SK-N-SH treated with all-trans-retinoic acid at 6 μM for 48 hours (cell line): ENCODE measurements around the gene METTL22.

Source experiments
- ATAC-seq: fragments of 200-7000 bp; cut with Tn5 transposase; 3 replicates; pipeline ENCODE4 v1.9.1; 2020; ENCODE audit warnings: mild to moderate bottlenecking, moderate library complexity
- ARNTL ChIP-seq: fragments of 450-650 bp; formaldehyde crosslinking; IDR thresholded peaks from 2 replicates; pipeline ENCODE4 v1.5.0; 2020; ENCODE audit warnings: low read depth, mild to moderate bottlenecking, moderate library complexity, borderline replicate concordance
- BACH2 ChIP-seq: fragments of 250-450 bp; sonication (Bioruptor Pico); IDR thresholded peaks from 2 replicates; pipeline ENCODE4 v1.9.0; 2021; ENCODE audit warnings: mild to moderate bottlenecking, borderline replicate concordance
- CSDC2 ChIP-seq: fragments of 250-450 bp; sonication (Bioruptor Pico); IDR thresholded peaks from 2 replicates; pipeline ENCODE4 v1.5.0; 2020; ENCODE audit warnings: mild to moderate bottlenecking, moderate library complexity
- CSRNP3 ChIP-seq: fragments of 250-450 bp; sonication (Bioruptor Pico); IDR thresholded peaks from 2 replicates; pipeline ENCODE4 v1.5.1; 2021; ENCODE audit warnings: mild to moderate bottlenecking, moderate library complexity
- ESRRG ChIP-seq: fragments of 250-450 bp; sonication (Bioruptor Pico); IDR thresholded peaks from 2 replicates; pipeline ENCODE4 v1.6.1; 2021; ENCODE audit warnings: mild to moderate bottlenecking
- GLIS3 ChIP-seq: fragments of 250-450 bp; sonication (Bioruptor Pico); IDR thresholded peaks from 2 replicates; pipeline ENCODE4 v1.5.0; 2020; ENCODE audit warnings: mild to moderate bottlenecking, moderate library complexity
- ISL1 ChIP-seq: fragments of 250-450 bp; sonication (Bioruptor Pico); IDR thresholded peaks from 2 replicates; pipeline ENCODE4 v2.1.2; 2022; ENCODE audit warnings: mild to moderate bottlenecking, moderate library complexity
- OSR1 ChIP-seq: fragments of 250-450 bp; sonication (Bioruptor Pico); IDR thresholded peaks from 2 replicates; pipeline ENCODE4 v1.8.0; 2022; ENCODE audit warnings: moderate library complexity, mild to moderate bottlenecking, inconsistent platforms
- PATZ1 ChIP-seq: fragments of 250-450 bp; sonication (Bioruptor Pico); IDR thresholded peaks from 2 replicates; pipeline ENCODE4 v1.8.0; 2020; ENCODE audit warnings: mild to moderate bottlenecking, moderate library complexity, borderline replicate concordance
- POU6F1 ChIP-seq: fragments of 250-450 bp; sonication (Bioruptor Pico); IDR thresholded peaks from 2 replicates; pipeline ENCODE4 v1.8.0; 2021; ENCODE audit warnings: low read depth, mild to moderate bottlenecking, moderate library complexity, borderline replicate concordance
- PPARA ChIP-seq: fragments of 250-450 bp; sonication (Bioruptor Pico); IDR thresholded peaks from 2 replicates; pipeline ENCODE4 v1.5.0; 2020; ENCODE audit warnings: mild to moderate bottlenecking, borderline replicate concordance
- RARB ChIP-seq: fragments of 250-450 bp; sonication (Bioruptor Pico); IDR thresholded peaks from 2 replicates; pipeline ENCODE4 v1.8.0; 2021; ENCODE audit warnings: mild to moderate bottlenecking, moderate library complexity
- SNAI2 ChIP-seq: fragments of 250-450 bp; sonication (Bioruptor Pico); IDR thresholded peaks from 2 replicates; pipeline ENCODE4 v1.5.0; 2020; ENCODE audit warnings: mild to moderate bottlenecking, moderate library complexity
- TCF4 ChIP-seq: fragments of 250-450 bp; sonication (Bioruptor Pico); IDR thresholded peaks from 2 replicates; pipeline ENCODE4 v1.8.0; 2021; ENCODE audit warnings: mild to moderate bottlenecking, moderate library complexity, borderline replicate concordance
- TOX ChIP-seq: fragments of 250-450 bp; sonication (Bioruptor Pico); IDR thresholded peaks from 2 replicates; pipeline ENCODE4 v1.8.0; 2021; ENCODE audit warnings: mild to moderate bottlenecking, moderate library complexity, borderline replicate concordance
- TSHZ2 ChIP-seq: fragments of 250-450 bp; sonication (Bioruptor Pico); IDR thresholded peaks from 2 replicates; pipeline ENCODE4 v1.5.0; 2020; ENCODE audit warnings: mild to moderate bottlenecking, moderate library complexity
- ZC3H10 ChIP-seq: fragments of 250-450 bp; sonication (Bioruptor Pico); IDR thresholded peaks from 2 replicates; pipeline ENCODE4 v1.5.1; 2021; ENCODE audit warnings: mild to moderate bottlenecking, moderate library complexity
- ZFP3 ChIP-seq: fragments of 250-450 bp; sonication (Bioruptor Pico); IDR thresholded peaks from 2 replicates; pipeline ENCODE4 v1.5.0; 2020; ENCODE audit warnings: mild to moderate bottlenecking, moderate library complexity
- ZNF565 ChIP-seq: fragments of 450-650 bp; formaldehyde crosslinking; conservative IDR thresholded peaks from 2 replicates; pipeline ENCODE4 v1.5.0; 2020; ENCODE audit warnings: low read depth, mild to moderate bottlenecking, moderate library complexity
- ZNF70 ChIP-seq: fragments of 450-650 bp; formaldehyde crosslinking; IDR thresholded peaks from 2 replicates; pipeline ENCODE4 v1.5.0; 2020; ENCODE audit warnings: mild to moderate bottlenecking, moderate library complexity
- ZNF8 ChIP-seq: fragments of 450-650 bp; formaldehyde crosslinking; IDR thresholded peaks from 2 replicates; pipeline ENCODE4 v1.5.0; 2020; ENCODE audit warnings: mild to moderate bottlenecking, moderate library complexity
- TF ChIP-seq, protein P1 (sequence below): fragments of 250-450 bp; sonication (Bioruptor Pico); IDR thresholded peaks from 2 replicates; pipeline ENCODE4 v1.5.1; 2020; ENCODE audit warnings: low read depth, mild to moderate bottlenecking, moderate library complexity

Gene METTL22

GRCh38 chr16:8685617-8686016 lies 64.1 kb downstream of the METTL22 start (continued):
- TF ChIP-seq, protein P1, sequence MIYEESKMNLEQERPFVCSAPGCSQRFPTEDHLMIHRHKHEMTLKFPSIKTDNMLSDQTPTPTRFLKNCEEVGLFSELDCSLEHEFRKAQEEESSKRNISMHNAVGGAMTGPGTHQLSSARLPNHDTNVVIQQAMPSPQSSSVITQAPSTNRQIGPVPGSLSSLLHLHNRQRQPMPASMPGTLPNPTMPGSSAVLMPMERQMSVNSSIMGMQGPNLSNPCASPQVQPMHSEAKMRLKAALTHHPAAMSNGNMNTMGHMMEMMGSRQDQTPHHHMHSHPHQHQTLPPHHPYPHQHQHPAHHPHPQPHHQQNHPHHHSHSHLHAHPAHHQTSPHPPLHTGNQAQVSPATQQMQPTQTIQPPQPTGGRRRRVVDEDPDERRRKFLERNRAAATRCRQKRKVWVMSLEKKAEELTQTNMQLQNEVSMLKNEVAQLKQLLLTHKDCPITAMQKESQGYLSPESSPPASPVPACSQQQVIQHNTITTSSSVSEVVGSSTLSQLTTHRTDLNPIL (CRISPR knock-in tag) = no peak
- TF ChIP-seq POU6F1 (CRISPR knock-in tag) = no peak

DNA sequence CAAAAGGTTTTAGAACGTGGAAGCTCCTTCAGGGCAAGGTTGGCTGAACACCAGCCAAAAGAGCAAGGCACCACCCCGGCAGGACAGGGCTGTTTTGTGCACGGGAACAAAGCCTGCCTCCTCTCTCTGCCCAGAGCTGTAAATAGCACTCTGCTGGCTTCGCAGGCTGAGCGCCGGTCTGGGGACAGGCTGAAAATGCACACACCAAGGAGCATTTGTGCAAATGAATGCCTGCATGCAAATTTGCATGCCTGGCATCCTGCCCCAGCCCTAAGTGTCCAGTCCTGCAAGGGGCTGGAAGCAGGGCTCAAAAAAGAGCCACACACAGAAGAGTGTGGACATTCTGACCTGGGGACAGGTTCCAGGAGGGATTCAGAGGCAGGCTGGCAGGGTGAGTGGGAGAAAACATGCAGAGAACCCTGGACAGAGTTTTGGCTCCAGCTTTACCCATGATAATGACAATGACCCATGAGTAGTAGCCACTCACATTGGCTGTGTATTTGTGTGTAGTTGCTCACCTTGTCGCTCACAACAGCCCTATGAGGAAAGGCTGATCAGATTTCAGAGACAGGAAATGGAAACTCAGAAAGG lies 64.6 kb downstream of the METTL22 start:
- TF ChIP-seq BACH2 = no peak
- no peak for TF ChIP-seq TOX
- TF ChIP-seq POU6F1 (CRISPR knock-in tag) = no peak
- no peak for TF ChIP-seq TSHZ2 (CRISPR knock-in tag)
- no peak for TF ChIP-seq PPARA (CRISPR knock-in tag)
- no peak for TF ChIP-seq ZFP3
- TF ChIP-seq ZNF70 = no peak
- TF ChIP-seq CSDC2 (CRISPR knock-in tag) = no peak
- no peak for TF ChIP-seq ARNTL (CRISPR knock-in tag)
- no peak for TF ChIP-seq OSR1 (CRISPR knock-in tag)
- TF ChIP-seq ZNF8 (CRISPR knock-in tag) = no peak
- no peak for TF ChIP-seq ISL1
- no peak for TF ChIP-seq SNAI2 (CRISPR knock-in tag)
- no peak for TF ChIP-seq PATZ1 (CRISPR knock-in tag)
- no peak for TF ChIP-seq ZC3H10 (CRISPR knock-in tag)
- TF ChIP-seq ESRRG (CRISPR knock-in tag) = no peak
- TF ChIP-seq GLIS3 (CRISPR knock-in tag) = no peak
- no peak for TF ChIP-seq ZNF565 (CRISPR knock-in tag)
- TF ChIP-seq TCF4 (CRISPR knock-in tag) = no peak
- no peak for TF ChIP-seq RARB (CRISPR knock-in tag)
- peak; percentile 47; the same call in 2 of the 3 replicates for ATAC-seq

- TF ChIP-seq CSRNP3 (CRISPR knock-in tag) (no peak), PPARA (CRISPR knock-in tag) (no peak), POU6F1 (CRISPR knock-in tag) (no peak), ISL1 (no peak)
- no peak for ATAC-seq
Observed at GRCh38 chr16:8686879-8687278, 65.4 kb downstream of the METTL22 start.
